Cortex of kidney (tissue), 1 donor: Measurements from ENCODE around the gene PSMA8.
"Not testable (repeated sequence)": the region's sequence is repeated elsewhere in the genome, so short reads cannot be mapped to it uniquely, and the experiment has no call there.

Source experiments
- DNase-seq: peaks from one replicate; lab custom pipeline; 2025; lab: John Stamatoyannopoulos, UW

Gene PSMA8

GRCh38 chr18:26237363-26237762, 103.7 kb downstream of the PSMA8 start:
- DNase-seq, result not testable (repeated sequence)

- not testable (repeated sequence) for DNase-seq
Observed at GRCh38 chr18:26238718-26239117, 105.0 kb downstream of the PSMA8 start.

GRCh38 chr18:26242392-26242791, 108.7 kb downstream of the PSMA8 start:
- DNase-seq, result not testable (repeated sequence)
